ENCODE data around the gene COL9A1. TPM values are rescaled to one million over a fixed set of nuclear protein-coding genes. Genes with fewer than 3 reads are reported as not detected.
"Not testable (repeated sequence)": the region's sequence is repeated elsewhere in the genome, so short reads cannot be mapped to it uniquely, and the experiment has no call there.

Gene COL9A1
- polyA plus RNA-seq (2013) = 0.01 TPM

GRCh38 chr6:70303034-70303525 is at the start of gene COL9A1:
Gene COL9A1, minus strand, starts transcription at chr6:70303084. Its CDS starts 160 bp downstream, at chr6:70302924.
- H3K27me3 ChIP-seq (replicated peaks in 2 of 5; ENCODE audit: control insufficient read depth in 4 of 5, insufficient read depth in 5 of 5, low read length in 4 of 5) = peaks cover 0 to 15% (median 3%) of the 10 kb centered on the region in 5 experiments
- ChIA-PET POLR2A (interaction anchor here (0.6 kb wide), 1 partner anchor 502 kb away, joined by 3 read pairs; no protein-coding TSS in a partner anchor), CTCF (interaction anchor here (0.8 to 1.0 kb wide), 2 partner anchors 81 to 708 kb away, joined by 3 read pairs; no protein-coding TSS in a partner anchor)
- H3K36me3 ChIP-seq (ENCODE audit: control insufficient read depth in 4 of 4, insufficient read depth in 4 of 4, low read length in 3 of 4) = no peaks in the 10 kb centered on the region
- DNase-seq = no peak
- no peak within 1 kb of the TSS for H3K27ac ChIP-seq (ENCODE audit: insufficient read depth in 1 of 2, low read depth in 1 of 2, low read length in 2 of 2, poor library complexity in 1 of 2, severe bottlenecking in 2 of 2)
- WGBS (ENCODE audit: insufficient coverage) = 73% methylated on average over 3 of the region's 5 CpGs
- no peaks in the 10 kb centered on the region for H3K9me3 ChIP-seq (ENCODE audit: control extremely low read depth in 1 of 5, control insufficient read depth in 4 of 5, insufficient read depth in 2 of 5, low read depth in 1 of 5, low read length in 4 of 5)
- no peak within 1 kb of the TSS for H3K4me3 ChIP-seq (ENCODE audit: control insufficient read depth in 1 of 7, extremely low read depth in 1 of 7, insufficient read depth in 4 of 7, low read depth in 2 of 7, low read length in 6 of 7)
- H3K4me1 ChIP-seq (ENCODE audit: control extremely low read depth in 1 of 4, control insufficient read depth in 4 of 4, insufficient read depth in 4 of 4, low read length in 3 of 4) = no peaks in the 10 kb centered on the region

- CTCF ChIA-PET = interaction anchor here (1.1 kb wide), 1 partner anchor 12 kb away, joined by 4 read pairs; no protein-coding TSS in a partner anchor
- 87% methylated on average over 3 of the region's 4 CpGs for WGBS (ENCODE audit: insufficient coverage)
- POLR2A ChIA-PET = no interaction called here
- no peak for DNase-seq
- peaks cover 0 to 1% (median 0%) of the 10 kb centered on the region in 5 experiments for H3K27me3 ChIP-seq (replicated peaks in 2 of 5; ENCODE audit: control insufficient read depth in 4 of 5, insufficient read depth in 5 of 5, low read length in 4 of 5)
- H3K4me3 ChIP-seq (ENCODE audit: control insufficient read depth in 1 of 7, extremely low read depth in 1 of 7, insufficient read depth in 4 of 7, low read depth in 2 of 7, low read length in 6 of 7) = no peak overlapping the region
- no peaks in the 10 kb centered on the region for H3K4me1 ChIP-seq (ENCODE audit: control extremely low read depth in 1 of 4, control insufficient read depth in 4 of 4, insufficient read depth in 4 of 4, low read length in 3 of 4)
- H3K36me3 ChIP-seq (ENCODE audit: control insufficient read depth in 4 of 4, insufficient read depth in 4 of 4, low read length in 3 of 4) = no peaks in the 10 kb centered on the region
- peaks cover 0 to 2% (median 0%) of the 10 kb centered on the region in 5 experiments for H3K9me3 ChIP-seq (ENCODE audit: control extremely low read depth in 1 of 5, control insufficient read depth in 4 of 5, insufficient read depth in 2 of 5, low read depth in 1 of 5, low read length in 4 of 5)
- H3K27ac ChIP-seq (ENCODE audit: insufficient read depth in 1 of 2, low read depth in 1 of 2, low read length in 2 of 2, poor library complexity in 1 of 2, severe bottlenecking in 2 of 2) = no peak overlapping the region
Observed at GRCh38 chr6:70351461-70351860, 48.6 kb upstream of the COL9A1 start.

GRCh38 chr6:70345619-70346018 is 42.7 kb upstream of the COL9A1 start:
- Histone ChIP-seq H3K4me1 (ENCODE audit: control extremely low read depth in 1 of 4, control insufficient read depth in 4 of 4, insufficient read depth in 4 of 4, low read length in 3 of 4) (no peaks in the 10 kb centered on the region), H3K4me3 (ENCODE audit: control insufficient read depth in 1 of 7, extremely low read depth in 1 of 7, insufficient read depth in 4 of 7, low read depth in 2 of 7, low read length in 6 of 7) (no peak overlapping the region), H3K27ac (ENCODE audit: insufficient read depth in 1 of 2, low read depth in 1 of 2, low read length in 2 of 2, poor library complexity in 1 of 2, severe bottlenecking in 2 of 2) (no peak overlapping the region), H3K9me3 (ENCODE audit: control extremely low read depth in 1 of 5, control insufficient read depth in 4 of 5, insufficient read depth in 2 of 5, low read depth in 1 of 5, low read length in 4 of 5) (no peaks in the 10 kb centered on the region), H3K36me3 (ENCODE audit: control insufficient read depth in 4 of 4, insufficient read depth in 4 of 4, low read length in 3 of 4) (no peaks in the 10 kb centered on the region), H3K27me3 (replicated peaks in 2 of 5; ENCODE audit: control insufficient read depth in 4 of 5, insufficient read depth in 5 of 5, low read length in 4 of 5) (no peaks in the 10 kb centered on the region)
- WGBS (ENCODE audit: insufficient coverage) = 80% methylated on average over 1 of the region's 1 CpG
- ChIA-PET CTCF (no interaction called here), POLR2A (no interaction called here)
- no peak for DNase-seq

- H3K27ac ChIP-seq (ENCODE audit: insufficient read depth in 1 of 2, low read depth in 1 of 2, low read length in 2 of 2, poor library complexity in 1 of 2, severe bottlenecking in 2 of 2) = no peak overlapping the region
- 100% methylated on average over 1 of the region's 2 CpGs for WGBS (ENCODE audit: insufficient coverage)
- H3K9me3 ChIP-seq (ENCODE audit: control extremely low read depth in 1 of 5, control insufficient read depth in 4 of 5, insufficient read depth in 2 of 5, low read depth in 1 of 5, low read length in 4 of 5) = peaks cover 0 to 5% (median 2%) of the 10 kb centered on the region in 5 experiments
- no peak for DNase-seq
- CTCF ChIA-PET = no interaction called here
- no peaks in the 10 kb centered on the region for H3K4me1 ChIP-seq (ENCODE audit: control extremely low read depth in 1 of 4, control insufficient read depth in 4 of 4, insufficient read depth in 4 of 4, low read length in 3 of 4)
- no peaks in the 10 kb centered on the region for H3K36me3 ChIP-seq (ENCODE audit: control insufficient read depth in 4 of 4, insufficient read depth in 4 of 4, low read length in 3 of 4)
- POLR2A ChIA-PET = no interaction called here
- no peak overlapping the region for H3K4me3 ChIP-seq (ENCODE audit: control insufficient read depth in 1 of 7, extremely low read depth in 1 of 7, insufficient read depth in 4 of 7, low read depth in 2 of 7, low read length in 6 of 7)
- H3K27me3 ChIP-seq (replicated peaks in 2 of 5; ENCODE audit: control insufficient read depth in 4 of 5, insufficient read depth in 5 of 5, low read length in 4 of 5) = no peaks in the 10 kb centered on the region
Observed at GRCh38 chr6:70343313-70343712, 40.4 kb upstream of the COL9A1 start.

GRCh38 chr6:70339810-70340209 is 36.9 kb upstream of the COL9A1 start:
- H3K4me3 ChIP-seq (ENCODE audit: control insufficient read depth in 1 of 7, extremely low read depth in 1 of 7, insufficient read depth in 4 of 7, low read depth in 2 of 7, low read length in 6 of 7); CTCF ChIA-PET; POLR2A ChIA-PET; H3K4me1 ChIP-seq (ENCODE audit: control extremely low read depth in 1 of 4, control insufficient read depth in 4 of 4, insufficient read depth in 4 of 4, low read length in 3 of 4); H3K27me3 ChIP-seq (replicated peaks in 2 of 5; ENCODE audit: control insufficient read depth in 4 of 5, insufficient read depth in 5 of 5, low read length in 4 of 5); H3K9me3 ChIP-seq (ENCODE audit: control extremely low read depth in 1 of 5, control insufficient read depth in 4 of 5, insufficient read depth in 2 of 5, low read depth in 1 of 5, low read length in 4 of 5); H3K36me3 ChIP-seq (ENCODE audit: control insufficient read depth in 4 of 4, insufficient read depth in 4 of 4, low read length in 3 of 4); DNase-seq; H3K27ac ChIP-seq (ENCODE audit: insufficient read depth in 1 of 2, low read depth in 1 of 2, low read length in 2 of 2, poor library complexity in 1 of 2, severe bottlenecking in 2 of 2): not testable (repeated sequence)
- WGBS (ENCODE audit: insufficient coverage) = 100% methylated on average over 2 of the region's 2 CpGs

- Histone ChIP-seq H3K9me3 (ENCODE audit: control extremely low read depth in 1 of 5, control insufficient read depth in 4 of 5, insufficient read depth in 2 of 5, low read depth in 1 of 5, low read length in 4 of 5) (peaks cover 0 to 5% (median 3%) of the 10 kb centered on the region in 5 experiments), H3K27ac (ENCODE audit: insufficient read depth in 1 of 2, low read depth in 1 of 2, low read length in 2 of 2, poor library complexity in 1 of 2, severe bottlenecking in 2 of 2) (no peak overlapping the region), H3K4me3 (ENCODE audit: control insufficient read depth in 1 of 7, extremely low read depth in 1 of 7, insufficient read depth in 4 of 7, low read depth in 2 of 7, low read length in 6 of 7) (no peak overlapping the region), H3K27me3 (replicated peaks in 2 of 5; ENCODE audit: control insufficient read depth in 4 of 5, insufficient read depth in 5 of 5, low read length in 4 of 5) (no peaks in the 10 kb centered on the region), H3K4me1 (ENCODE audit: control extremely low read depth in 1 of 4, control insufficient read depth in 4 of 4, insufficient read depth in 4 of 4, low read length in 3 of 4) (no peaks in the 10 kb centered on the region), H3K36me3 (ENCODE audit: control insufficient read depth in 4 of 4, insufficient read depth in 4 of 4, low read length in 3 of 4) (no peaks in the 10 kb centered on the region)
- no peak for DNase-seq
- POLR2A ChIA-PET = no interaction called here
- CTCF ChIA-PET = no interaction called here
Observed at GRCh38 chr6:70338775-70339174, 35.9 kb upstream of the COL9A1 start.

- ChIA-PET POLR2A (no interaction called here), CTCF (no interaction called here)
- Histone ChIP-seq H3K27ac (ENCODE audit: insufficient read depth in 1 of 2, low read depth in 1 of 2, low read length in 2 of 2, poor library complexity in 1 of 2, severe bottlenecking in 2 of 2) (no peak overlapping the region), H3K27me3 (replicated peaks in 2 of 5; ENCODE audit: control insufficient read depth in 4 of 5, insufficient read depth in 5 of 5, low read length in 4 of 5) (no peaks in the 10 kb centered on the region), H3K36me3 (ENCODE audit: control insufficient read depth in 4 of 4, insufficient read depth in 4 of 4, low read length in 3 of 4) (no peaks in the 10 kb centered on the region), H3K4me3 (ENCODE audit: control insufficient read depth in 1 of 7, extremely low read depth in 1 of 7, insufficient read depth in 4 of 7, low read depth in 2 of 7, low read length in 6 of 7) (no peak overlapping the region), H3K9me3 (ENCODE audit: control extremely low read depth in 1 of 5, control insufficient read depth in 4 of 5, insufficient read depth in 2 of 5, low read depth in 1 of 5, low read length in 4 of 5) (peaks cover 0 to 5% (median 3%) of the 10 kb centered on the region in 5 experiments), H3K4me1 (ENCODE audit: control extremely low read depth in 1 of 4, control insufficient read depth in 4 of 4, insufficient read depth in 4 of 4, low read length in 3 of 4) (no peaks in the 10 kb centered on the region)
- no peak for DNase-seq
- WGBS (ENCODE audit: insufficient coverage) = no CpG with 5 or more reads among the region's 3 CpGs
Observed at GRCh38 chr6:70337743-70338105, 34.8 kb upstream of the COL9A1 start.
